GM12872 (cell line): ENCODE data around the gene STC2.

Experiments used
- TF ChIP-seq, protein P1 (sequence below): IDR thresholded peaks from 3 replicates; pipeline ENCODE4 v1.5.1; 2011; ENCODE audit warnings: low read depth, mild to moderate bottlenecking, low read length, moderate library complexity; ENCODE audit not compliant: insufficient read depth

Gene STC2

DNA sequence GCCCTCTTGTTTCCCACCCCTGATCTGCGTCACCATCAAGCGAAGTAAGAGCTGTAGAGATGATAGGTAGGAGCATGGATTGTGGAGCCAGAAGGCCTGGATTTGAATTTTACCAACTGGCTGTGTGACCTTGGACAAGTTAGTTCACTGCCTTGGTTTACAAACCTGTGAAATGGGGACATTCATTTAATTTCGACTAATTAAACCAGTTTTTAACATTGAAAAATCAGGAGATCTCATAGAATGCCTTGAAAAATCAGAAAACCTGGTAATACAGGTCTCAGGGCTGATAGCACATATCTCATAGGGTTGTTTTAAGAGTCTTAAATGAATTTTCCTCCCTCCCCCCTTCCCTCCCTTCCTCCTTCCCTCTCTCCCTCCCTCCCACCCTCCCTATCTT lies 38.8 kb downstream of the STC2 start:
- TF ChIP-seq, protein P1, sequence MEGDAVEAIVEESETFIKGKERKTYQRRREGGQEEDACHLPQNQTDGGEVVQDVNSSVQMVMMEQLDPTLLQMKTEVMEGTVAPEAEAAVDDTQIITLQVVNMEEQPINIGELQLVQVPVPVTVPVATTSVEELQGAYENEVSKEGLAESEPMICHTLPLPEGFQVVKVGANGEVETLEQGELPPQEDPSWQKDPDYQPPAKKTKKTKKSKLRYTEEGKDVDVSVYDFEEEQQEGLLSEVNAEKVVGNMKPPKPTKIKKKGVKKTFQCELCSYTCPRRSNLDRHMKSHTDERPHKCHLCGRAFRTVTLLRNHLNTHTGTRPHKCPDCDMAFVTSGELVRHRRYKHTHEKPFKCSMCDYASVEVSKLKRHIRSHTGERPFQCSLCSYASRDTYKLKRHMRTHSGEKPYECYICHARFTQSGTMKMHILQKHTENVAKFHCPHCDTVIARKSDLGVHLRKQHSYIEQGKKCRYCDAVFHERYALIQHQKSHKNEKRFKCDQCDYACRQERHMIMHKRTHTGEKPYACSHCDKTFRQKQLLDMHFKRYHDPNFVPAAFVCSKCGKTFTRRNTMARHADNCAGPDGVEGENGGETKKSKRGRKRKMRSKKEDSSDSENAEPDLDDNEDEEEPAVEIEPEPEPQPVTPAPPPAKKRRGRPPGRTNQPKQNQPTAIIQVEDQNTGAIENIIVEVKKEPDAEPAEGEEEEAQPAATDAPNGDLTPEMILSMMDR, result no peak

DNA sequence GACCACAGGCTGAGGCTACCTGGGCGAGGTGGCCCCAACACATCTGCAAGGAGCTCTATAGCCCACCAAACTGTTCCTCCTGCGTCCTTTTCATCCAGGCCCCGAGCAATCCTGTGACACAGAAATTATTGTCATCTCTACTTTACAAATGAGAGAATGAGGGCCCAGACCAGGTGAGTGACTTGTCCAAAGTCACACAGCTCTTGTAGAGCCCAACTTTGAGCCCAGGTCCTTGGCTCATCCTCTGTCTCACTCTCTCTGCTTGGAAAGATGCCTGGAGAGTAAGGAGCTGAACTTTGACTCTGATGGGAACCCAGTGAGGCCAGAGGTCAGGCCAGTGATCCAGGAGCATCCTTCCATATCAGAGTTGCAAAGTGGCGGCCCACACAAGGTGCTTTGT lies 39.6 kb downstream of the STC2 start:
- TF ChIP-seq, protein P1, result no peak

DNA sequence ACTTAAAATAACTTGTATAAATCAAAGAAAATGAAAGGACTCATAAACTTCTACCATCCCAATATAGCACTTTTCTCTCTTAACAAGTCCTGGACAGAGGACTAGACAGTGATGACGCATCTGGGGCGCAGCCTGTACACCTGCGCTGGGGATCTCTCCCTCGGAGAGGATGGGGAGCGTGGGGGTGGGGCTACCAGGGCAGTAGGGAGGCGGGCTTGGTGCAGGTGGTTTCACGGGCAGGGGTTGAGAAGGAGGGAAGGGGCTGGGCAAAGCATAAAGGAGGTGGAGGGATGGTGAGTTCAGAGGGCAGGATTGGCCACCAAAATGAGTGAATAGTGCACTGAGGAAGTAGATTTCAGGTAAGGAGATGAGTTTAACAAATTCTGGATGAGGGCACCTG lies 41.1 kb downstream of the STC2 start:
- TF ChIP-seq, protein P1, result no peak

DNA sequence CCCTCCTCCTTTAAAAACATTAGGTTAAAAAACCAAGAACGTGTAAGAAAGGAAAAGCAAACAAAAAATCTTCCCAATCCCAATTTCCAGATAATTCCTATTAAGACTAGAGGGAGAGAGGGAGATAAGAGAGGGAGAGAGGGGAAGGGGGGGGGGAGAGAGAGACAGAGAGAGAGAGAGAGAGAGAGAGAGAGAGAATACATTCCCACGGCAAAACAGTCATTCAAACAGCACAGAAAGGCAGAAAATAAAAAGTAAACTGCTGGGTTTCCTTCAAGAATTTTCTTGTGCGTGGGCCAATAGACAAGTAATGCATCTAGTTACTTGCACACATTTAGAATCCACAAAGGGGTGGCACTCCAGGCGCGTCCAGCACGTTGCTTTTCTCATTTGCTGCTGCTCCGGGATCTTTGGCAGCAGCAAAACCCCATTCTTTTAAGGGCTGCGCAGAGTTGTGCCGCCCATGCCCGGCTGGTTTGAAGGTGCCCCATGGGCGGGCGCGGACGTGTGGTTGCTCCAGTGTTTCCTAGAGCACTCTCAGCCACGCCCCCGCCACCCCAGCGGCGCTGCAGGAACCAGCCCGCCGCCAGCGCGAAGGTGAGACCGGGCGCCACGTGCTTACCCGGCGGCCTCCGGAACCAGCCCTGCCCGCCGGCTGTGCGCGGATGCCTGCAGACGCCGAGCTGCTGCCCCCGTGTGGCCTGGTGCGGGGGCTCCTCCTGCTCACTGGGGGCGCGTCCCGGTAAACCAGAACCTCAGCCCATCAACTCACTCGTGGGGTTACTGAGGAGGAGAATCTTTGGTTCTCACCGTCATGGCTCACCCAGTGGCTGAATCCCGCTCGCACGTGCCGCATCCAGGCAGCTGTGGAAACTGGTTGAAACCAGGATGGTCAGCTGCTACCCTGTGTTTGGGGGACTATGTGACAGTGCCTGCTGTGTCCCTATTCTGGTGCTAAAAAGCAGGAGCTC lies 44.6 kb downstream of the STC2 start:
- TF ChIP-seq, protein P1, result peak; percentile 79

DNA sequence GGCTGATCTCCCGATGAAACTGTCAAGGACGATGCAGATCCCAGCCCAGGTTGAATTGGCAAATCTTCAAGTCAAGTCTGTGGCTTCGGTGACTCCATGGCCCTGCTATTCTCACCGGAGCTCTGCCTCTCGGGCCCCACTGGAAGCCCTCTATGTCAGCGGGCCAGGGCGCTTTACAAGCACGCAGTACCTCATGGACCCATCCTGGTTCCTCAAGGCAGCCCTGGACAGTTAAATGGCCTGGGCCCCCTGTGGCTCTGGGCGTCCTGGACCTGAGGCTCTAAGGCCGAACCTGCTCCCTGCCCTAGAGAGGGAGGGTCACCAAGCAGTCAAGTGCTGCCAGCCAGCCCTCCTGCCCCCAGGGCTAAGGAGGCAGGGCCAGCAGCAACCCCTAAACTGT lies 45.3 kb downstream of the STC2 start:
- TF ChIP-seq, protein P1, result no peak

DNA sequence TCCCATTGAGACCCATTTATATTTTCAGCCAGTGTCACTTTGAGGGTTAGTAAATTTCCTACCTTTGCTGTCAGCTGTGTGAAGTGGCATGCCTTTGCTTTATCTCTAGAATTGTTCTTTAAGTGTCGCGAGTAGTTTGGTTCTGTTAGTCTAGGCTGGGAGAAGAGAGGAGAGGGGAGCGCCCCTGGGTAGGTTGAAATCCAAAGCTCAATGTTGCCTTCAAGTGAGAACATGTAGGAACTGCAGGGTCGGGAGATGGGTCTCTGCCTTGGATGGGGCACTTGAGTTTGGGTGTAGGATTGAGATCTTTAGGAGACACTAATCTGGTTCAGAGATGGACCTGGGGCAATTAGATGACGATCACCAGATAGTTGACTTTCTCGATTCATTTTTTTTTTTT lies 46.3 kb downstream of the STC2 start:
- TF ChIP-seq, protein P1, result peak; percentile 38; the same call in 1 of the 3 replicates

DNA sequence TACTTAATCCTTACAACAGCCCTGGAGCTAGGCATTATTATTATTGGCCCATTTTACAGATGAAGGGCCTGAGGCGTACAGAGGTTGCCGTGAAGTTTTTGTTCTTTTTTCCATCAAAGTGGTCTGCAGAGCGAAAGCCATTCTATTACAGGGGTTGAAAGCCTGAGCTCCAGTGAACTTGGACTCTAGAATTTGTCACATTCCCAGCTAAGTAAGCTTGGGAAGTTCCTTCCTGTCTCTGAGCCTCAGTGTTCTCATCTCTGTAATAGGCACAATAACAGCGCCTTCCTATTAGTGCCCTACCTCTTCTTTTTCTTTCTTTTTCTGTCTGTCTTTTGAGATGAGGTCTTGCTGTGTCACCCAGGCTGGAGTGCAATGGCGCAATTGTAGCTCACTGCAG lies 49.0 kb downstream of the STC2 start:
- TF ChIP-seq, protein P1, result no peak
